NCI-H2196 (cell line): ENCODE data around the gene LAD1.

Experiments used
- DNase-seq: peaks from one replicate; lab custom pipeline; 2025; ENCODE audit not compliant: unreplicated experiment; lab: John Stamatoyannopoulos, UW

LAD1 gene

GRCh38 chr1:201365251-201365650 is 33.9 kb downstream of the LAD1 start:
- DNase-seq = no peak

- no peak for DNase-seq
These were observed 34.4 kb downstream of the LAD1 start for GRCh38 chr1:201364808-201365105.

GRCh38 chr1:201363467-201363866 is 35.7 kb downstream of the LAD1 start:
- no peak for DNase-seq

GRCh38 chr1:201362906-201363305 is 36.2 kb downstream of the LAD1 start:
- DNase-seq = no peak

- DNase-seq = peak; percentile 49
These were observed 37.2 kb downstream of the LAD1 start for GRCh38 chr1:201361652-201362504.

GRCh38 chr1:201360901-201361651 is 38.0 kb downstream of the LAD1 start:
- no peak for DNase-seq

GRCh38 chr1:201360486-201360885 is 38.6 kb downstream of the LAD1 start:
- no peak for DNase-seq

GRCh38 chr1:201359873-201360210 is 39.3 kb downstream of the LAD1 start:
- no peak for DNase-seq

- no peak for DNase-seq
These were observed 39.9 kb downstream of the LAD1 start for GRCh38 chr1:201359031-201359872.

- no peak for DNase-seq
These were observed 40.5 kb downstream of the LAD1 start for GRCh38 chr1:201358596-201358995.

GRCh38 chr1:201357636-201358348 is 41.3 kb downstream of the LAD1 start:
- no peak for DNase-seq

GRCh38 chr1:201357211-201357610 is 41.9 kb downstream of the LAD1 start:
- DNase-seq = no peak

GRCh38 chr1:201356701-201357100 is 42.4 kb downstream of the LAD1 start:
- no peak for DNase-seq

- no peak for DNase-seq
These were observed 42.9 kb downstream of the LAD1 start for GRCh38 chr1:201356236-201356635.

GRCh38 chr1:201355471-201355870 is 43.7 kb downstream of the LAD1 start:
- DNase-seq = no peak

- DNase-seq = no peak
These were observed 44.2 kb downstream of the LAD1 start for GRCh38 chr1:201354901-201355295.

GRCh38 chr1:201354151-201354900 is 44.8 kb downstream of the LAD1 start:
- DNase-seq = no peak

GRCh38 chr1:201353186-201353940 is 45.8 kb downstream of the LAD1 start:
- DNase-seq = no peak

GRCh38 chr1:201351617-201352016 is 47.5 kb downstream of the LAD1 start:
- DNase-seq = no peak

GRCh38 chr1:201350884-201351283 is 48.2 kb downstream of the LAD1 start:
- no peak for DNase-seq
